ENCODE results near the gene PRDM11. TPM values are rescaled to one million over a fixed set of nuclear protein-coding genes. Genes with fewer than 3 reads are reported as not detected.

The PRDM11 gene
- total and polyA plus RNA-seq, 2 of the 8 experiments (the other 6 are each of a cell fraction or from before 2014, with no cell fraction given): 3.6 to 11.7 TPM

- TF ChIP-seq BRCA1 (IDR thresholded peaks at IDR 0.05; ENCODE audit: low read depth, low read length) (no peak), TEAD4 (IDR thresholded peaks at IDR 0.05; ENCODE audit: low read depth, low read length) (no peak), JUN (IDR thresholded peaks at IDR 0.05; ENCODE audit: low read depth, low read length) (no peak)
Measured at GRCh38 chr11:45161252-45162063, 15.0 kb downstream of the PRDM11 start (continued).

Measured in H1 (cell line).